Measurements from ENCODE around the gene RB1. TPM values are rescaled to one million over a fixed set of nuclear protein-coding genes. Genes with fewer than 3 reads are reported as not detected.

RB1 gene
- total RNA-seq, 1 experiment from 2014 or later, result 20.4 TPM

- DNase-seq (ENCODE audit: low spot score), result peak; percentile 60
Observed at GRCh38 chr13:48493851-48494250, 190.3 kb downstream of the RB1 start.

GRCh38 chr13:48494874-48495273 lies 191.3 kb downstream of the RB1 start:
- DNase-seq (ENCODE audit: low spot score), result no peak

GRCh38 chr13:48496271-48497161 lies 193.0 kb downstream of the RB1 start:
- DNase-seq (ENCODE audit: low spot score), result no peak

GRCh38 chr13:48497669-48498068 lies 194.1 kb downstream of the RB1 start:
- DNase-seq (ENCODE audit: low spot score), result no peak

- DNase-seq (ENCODE audit: low spot score), result peak; percentile 74
Observed at GRCh38 chr13:48500652-48501197, 197.2 kb downstream of the RB1 start.

GRCh38 chr13:48501705-48502104 lies 198.2 kb downstream of the RB1 start:
- DNase-seq (ENCODE audit: low spot score), result no peak

- DNase-seq (ENCODE audit: low spot score), result peak; percentile 50
Observed at GRCh38 chr13:48502601-48503319, 199.2 kb downstream of the RB1 start.

- DNase-seq (ENCODE audit: low spot score), result no peak
Observed at GRCh38 chr13:48504606-48505005, 201.1 kb downstream of the RB1 start.

GRCh38 chr13:48505012-48505411 lies 201.5 kb downstream of the RB1 start:
- DNase-seq (ENCODE audit: low spot score), result peak; percentile 56

GRCh38 chr13:48505597-48506091 lies 202.1 kb downstream of the RB1 start:
- DNase-seq (ENCODE audit: low spot score), result peak; percentile 93

- DNase-seq (ENCODE audit: low spot score), result no peak
Observed at GRCh38 chr13:48506092-48506701, 202.6 kb downstream of the RB1 start.

GRCh38 chr13:48507021-48507420 lies 203.5 kb downstream of the RB1 start:
- DNase-seq (ENCODE audit: low spot score), result no peak

GRCh38 chr13:48508011-48508410 lies 204.5 kb downstream of the RB1 start:
- no peak for DNase-seq (ENCODE audit: low spot score)

GRCh38 chr13:48510698-48511097 lies 207.1 kb downstream of the RB1 start:
- DNase-seq (ENCODE audit: low spot score), result no peak

- DNase-seq (ENCODE audit: low spot score), result no peak
Observed at GRCh38 chr13:48511621-48512230, 208.2 kb downstream of the RB1 start.

- DNase-seq (ENCODE audit: low spot score), result no peak
Observed at GRCh38 chr13:48514793-48515192, 211.2 kb downstream of the RB1 start.

GRCh38 chr13:48515732-48516131 lies 212.2 kb downstream of the RB1 start:
- DNase-seq (ENCODE audit: low spot score), result no peak

- DNase-seq (ENCODE audit: low spot score), result no peak
Observed at GRCh38 chr13:48518083-48518482, 214.5 kb downstream of the RB1 start.

GRCh38 chr13:48526286-48526685 lies 222.7 kb downstream of the RB1 start:
- DNase-seq (ENCODE audit: low spot score), result no peak

- no peak for DNase-seq (ENCODE audit: low spot score)
Observed at GRCh38 chr13:48527955-48528354, 224.4 kb downstream of the RB1 start.

- no peak for DNase-seq (ENCODE audit: low spot score)
Observed at GRCh38 chr13:48528720-48529119, 225.2 kb downstream of the RB1 start.

- DNase-seq (ENCODE audit: low spot score), result no peak
Observed at GRCh38 chr13:48530833-48531232, 227.3 kb downstream of the RB1 start.
